ENCODE results near the gene KIF22.

- TF ChIP-seq CTCF (IDR thresholded peaks at IDR 0.05; ENCODE audit: low read length): no peak
- TF ChIP-seq EZH2 (optimal IDR thresholded peaks at IDR 0.05; ENCODE audit: low read depth, low read length): no peak
These were observed 47.3 kb downstream of the KIF22 start for GRCh38 chr16:29837841-29838240.

All from MM.1S (cell line).